ENCODE data around the gene DRAP1.

Gene DRAP1

DNA sequence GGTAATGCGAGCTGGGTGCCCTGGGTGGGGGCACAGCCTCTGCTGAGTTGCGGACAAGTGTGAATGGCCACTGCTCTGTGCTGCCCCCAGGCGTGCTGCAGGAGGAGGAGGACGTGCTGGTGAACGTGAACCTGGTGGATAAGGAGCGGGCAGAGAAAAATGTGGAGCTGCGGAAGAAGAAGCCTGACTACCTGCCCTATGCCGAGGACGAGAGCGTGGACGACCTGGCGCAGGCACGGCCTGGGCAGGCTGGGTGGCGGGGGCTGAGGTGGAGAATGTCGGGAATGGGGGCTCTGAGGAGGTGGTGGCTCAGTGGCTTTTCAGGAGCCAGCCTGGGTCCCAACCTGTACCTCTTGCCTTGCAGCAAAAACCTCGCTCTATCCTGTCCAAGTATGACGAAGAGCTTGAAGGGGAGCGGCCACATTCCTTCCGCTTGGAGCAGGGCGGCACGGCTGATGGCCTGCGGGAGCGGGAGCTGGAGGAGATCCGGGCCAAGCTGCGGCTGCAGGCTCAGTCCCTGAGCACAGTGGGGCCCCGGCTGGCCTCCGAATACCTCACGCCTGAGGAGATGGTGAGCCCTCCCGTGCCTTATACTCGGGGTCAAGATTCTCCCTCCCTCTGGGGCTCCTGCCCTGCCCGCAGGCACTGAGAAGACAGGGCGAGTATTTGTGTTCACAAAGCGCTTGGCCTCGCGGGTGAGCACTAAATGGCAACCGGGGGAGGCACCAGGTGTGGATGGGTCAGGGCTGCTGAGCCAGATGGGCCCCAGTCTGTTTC, 46.9 kb downstream of the DRAP1 start:
- DNase-seq = no peak

DNA sequence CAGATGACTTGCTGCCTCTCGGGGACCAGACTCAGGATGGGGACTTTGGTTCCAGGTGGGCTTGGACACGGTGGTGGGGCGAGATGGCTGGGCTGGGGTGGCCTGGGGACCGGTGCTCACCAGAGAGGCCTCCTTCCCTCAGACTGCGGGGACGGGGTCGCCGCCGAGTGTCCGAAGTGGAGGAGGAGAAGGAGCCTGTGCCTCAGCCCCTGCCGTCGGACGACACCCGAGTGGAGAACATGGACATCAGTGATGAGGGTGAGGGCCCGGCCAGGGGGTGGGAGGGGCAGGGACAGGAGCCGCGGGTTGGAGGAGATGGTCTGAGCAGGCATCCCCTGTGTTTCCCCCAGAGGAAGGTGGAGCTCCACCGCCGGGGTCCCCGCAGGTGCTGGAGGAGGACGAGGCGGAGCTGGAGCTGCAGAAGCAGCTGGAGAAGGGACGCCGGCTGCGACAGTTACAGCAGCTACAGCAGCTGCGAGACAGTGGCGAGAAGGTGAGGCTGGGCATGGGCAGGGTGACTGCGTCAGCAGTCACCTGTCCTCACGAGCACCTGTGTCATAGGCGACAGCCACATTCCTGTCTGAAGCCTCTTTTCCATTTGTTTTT, 48.2 kb downstream of the DRAP1 start:
- DNase-seq = no peak

DNA sequence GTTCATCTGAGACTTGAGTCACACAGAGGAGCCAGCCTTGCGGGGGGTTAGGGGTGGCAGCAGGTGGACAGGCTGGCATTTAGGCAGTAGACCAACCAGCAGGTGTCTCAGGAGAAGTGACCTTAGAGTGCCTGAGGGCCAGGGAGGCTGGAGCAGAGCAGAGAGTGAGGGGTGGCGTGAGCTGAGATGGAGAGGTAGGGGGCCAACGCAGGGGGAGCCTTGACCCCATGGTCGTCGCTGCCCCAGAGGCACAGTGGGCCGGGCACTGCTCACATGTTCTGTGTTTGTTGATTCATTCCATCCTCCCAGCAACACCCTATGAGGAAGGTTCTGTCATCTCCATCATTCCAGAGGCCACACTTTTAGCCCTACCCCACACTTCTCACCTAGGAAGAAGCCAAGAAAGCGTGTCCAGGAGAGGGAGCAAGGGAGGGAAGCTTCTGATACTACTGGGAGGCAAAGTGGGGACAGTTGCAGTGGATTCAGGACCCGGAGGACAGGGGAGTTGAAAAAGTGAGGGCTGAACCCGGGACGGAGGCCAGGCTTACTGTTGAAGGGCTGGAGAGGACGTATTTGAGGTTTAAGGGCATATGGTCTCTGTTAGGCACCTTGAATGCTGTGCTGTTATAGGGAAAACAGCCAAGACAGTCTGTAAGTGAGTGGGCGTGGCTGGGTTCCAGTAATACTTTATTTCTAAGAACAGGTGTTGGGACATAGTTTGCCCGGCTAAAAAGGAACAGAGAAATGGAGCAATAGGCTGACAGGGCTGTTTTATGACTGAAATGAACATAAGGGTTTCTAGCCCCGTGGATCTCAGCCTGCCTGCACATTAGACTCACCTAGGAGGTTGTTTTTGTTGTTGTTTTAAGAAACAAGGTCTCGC, 49.6 kb downstream of the DRAP1 start:
- no peak for DNase-seq

Data from NCI-H82 (cell line).